Adipocyte (in vitro differentiated cells): ENCODE results near the gene ACKR3.

ENCODE experiments used
- DNase-seq: peaks from one replicate; pipeline ENCODE4 v3.0.0-alpha.2; 2015; ENCODE audit warnings: low read depth
- H3K27me3 ChIP-seq: replicated peaks from 2 replicates; pipeline ENCODE4 v1.7.0; 2013; ENCODE audit warnings: mild to moderate bottlenecking, low read length, moderate library complexity; ENCODE audit not compliant: control insufficient read depth, insufficient read depth
- H3K36me3 ChIP-seq: 2 replicates; pipeline ENCODE4 v1.7.0; 2013; ENCODE audit warnings: low read length, mild to moderate bottlenecking, moderate library complexity; ENCODE audit not compliant: control insufficient read depth, insufficient read depth, severe bottlenecking
- H3K4me1 ChIP-seq: 2 replicates; pipeline ENCODE4 v1.7.0; 2013; ENCODE audit warnings: mild to moderate bottlenecking, low read length, moderate library complexity; ENCODE audit not compliant: control insufficient read depth, insufficient read depth
- H3K4me3 ChIP-seq: 2 replicates; pipeline ENCODE4 v1.7.0; 2013; ENCODE audit warnings: mild to moderate bottlenecking, low read length, moderate library complexity
- H3K9ac ChIP-seq: 2 replicates; pipeline ENCODE4 v1.7.0; 2013; ENCODE audit warnings: mild to moderate bottlenecking, low read length, moderate library complexity
- H3K9me3 ChIP-seq: 2 replicates; pipeline ENCODE4 v1.7.0; 2013; ENCODE audit warnings: mild to moderate bottlenecking, low read length, moderate library complexity; ENCODE audit not compliant: control insufficient read depth

The ACKR3 gene

GRCh38 chr2:236627193-236627592, 57.6 kb downstream of the ACKR3 start:
- Histone ChIP-seq H3K4me1 (peaks cover 9% of the 10 kb centered on the region), H3K4me3 (no peak overlapping the region), H3K36me3 (no peaks in the 10 kb centered on the region), H3K9ac (no peak overlapping the region), H3K9me3 (no peaks in the 10 kb centered on the region), H3K27me3 (peaks cover 17% of the 10 kb centered on the region)
- DNase-seq: no peak

- Histone ChIP-seq H3K36me3 (no peaks in the 10 kb centered on the region), H3K9me3 (no peaks in the 10 kb centered on the region), H3K27me3 (peaks cover 19% of the 10 kb centered on the region), H3K4me3 (no peak overlapping the region), H3K9ac (no peak overlapping the region), H3K4me1 (peaks cover 9% of the 10 kb centered on the region)
- no peak for DNase-seq
Measured at GRCh38 chr2:236627841-236628240, 58.2 kb downstream of the ACKR3 start.

- H3K27me3 ChIP-seq: peaks cover 15% of the 10 kb centered on the region
- no peak for DNase-seq
- H3K9ac ChIP-seq: no peak overlapping the region
- no peaks in the 10 kb centered on the region for H3K36me3 ChIP-seq
- no peaks in the 10 kb centered on the region for H3K9me3 ChIP-seq
- no peak overlapping the region for H3K4me3 ChIP-seq
- H3K4me1 ChIP-seq: peaks cover 9% of the 10 kb centered on the region
Measured at GRCh38 chr2:236628256-236628901, 58.8 kb downstream of the ACKR3 start.

- peaks cover 9% of the 10 kb centered on the region for H3K4me1 ChIP-seq
- DNase-seq: no peak
- H3K9ac ChIP-seq: no peak overlapping the region
- no peaks in the 10 kb centered on the region for H3K9me3 ChIP-seq
- H3K36me3 ChIP-seq: no peaks in the 10 kb centered on the region
- no peak overlapping the region for H3K4me3 ChIP-seq
- H3K27me3 ChIP-seq: peaks cover 15% of the 10 kb centered on the region
Measured at GRCh38 chr2:236628981-236629605, 59.5 kb downstream of the ACKR3 start.

- DNase-seq: no peak
- Histone ChIP-seq H3K36me3 (no peaks in the 10 kb centered on the region), H3K4me1 (peaks cover 9% of the 10 kb centered on the region), H3K27me3 (peaks cover 11% of the 10 kb centered on the region), H3K9me3 (no peaks in the 10 kb centered on the region), H3K4me3 (no peak overlapping the region), H3K9ac (no peak overlapping the region)
Measured at GRCh38 chr2:236629961-236630872, 60.6 kb downstream of the ACKR3 start.

GRCh38 chr2:236631281-236631855, 61.7 kb downstream of the ACKR3 start:
- H3K9me3 ChIP-seq: no peaks in the 10 kb centered on the region
- DNase-seq: no peak
- no peak overlapping the region for H3K9ac ChIP-seq
- H3K27me3 ChIP-seq: peaks cover 11% of the 10 kb centered on the region
- no peak overlapping the region for H3K4me3 ChIP-seq
- H3K36me3 ChIP-seq: no peaks in the 10 kb centered on the region
- peaks cover 9% of the 10 kb centered on the region for H3K4me1 ChIP-seq

GRCh38 chr2:236631856-236632291, 62.2 kb downstream of the ACKR3 start:
- DNase-seq: no peak
- Histone ChIP-seq H3K9ac (no peak overlapping the region), H3K4me1 (peaks cover 9% of the 10 kb centered on the region), H3K27me3 (peaks cover 11% of the 10 kb centered on the region), H3K4me3 (no peak overlapping the region), H3K36me3 (no peaks in the 10 kb centered on the region), H3K9me3 (peaks cover under 1% of the 10 kb centered on the region)
